SIG-M5 treated with dmso at 0.1 percent for 504 hours (cell line): Measurements from ENCODE around the gene FEV.
"Not testable (repeated sequence)": the region's sequence is repeated elsewhere in the genome, so short reads cannot be mapped to it uniquely, and the experiment has no call there.

Source experiments
- DNase-seq: peaks from one replicate; lab custom pipeline; 2025; ENCODE audit not compliant: unreplicated experiment; lab: John Stamatoyannopoulos, UW

Gene FEV

GRCh38 chr2:218946621-218947020 is 38.4 kb downstream of the FEV start:
- no peak for DNase-seq

DNA sequence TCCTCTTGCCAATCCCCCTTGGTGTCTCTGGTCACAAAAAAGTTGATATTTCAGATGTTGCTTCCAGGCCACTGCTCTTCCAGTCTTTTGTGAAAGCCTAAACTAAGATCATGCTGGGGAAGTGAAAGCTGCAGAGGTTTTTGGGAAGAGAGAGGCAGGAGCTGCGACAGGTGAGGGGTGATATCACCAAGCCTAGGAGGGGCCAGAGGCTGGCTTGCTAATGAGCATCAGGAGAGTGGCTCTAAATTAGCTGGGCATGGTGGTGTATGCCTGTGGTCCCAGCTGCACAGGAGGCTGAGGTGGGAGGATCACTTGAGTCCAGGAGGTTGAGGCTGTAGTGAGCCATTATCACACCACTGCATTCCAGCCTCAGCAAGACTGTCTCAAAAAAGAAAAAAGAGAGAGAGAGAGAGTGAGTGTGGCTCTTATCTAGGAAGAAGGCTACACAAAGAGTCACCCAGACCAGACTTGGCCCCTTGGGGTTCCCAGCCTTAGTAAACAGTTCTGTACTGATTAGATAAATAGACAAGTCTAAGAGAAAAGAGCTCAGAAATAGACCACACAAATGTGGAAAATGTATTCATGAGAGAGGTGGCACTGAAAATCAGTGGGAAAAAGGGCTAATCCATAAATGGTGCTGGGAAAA is 40.1 kb downstream of the FEV start:
- no peak for DNase-seq

DNA sequence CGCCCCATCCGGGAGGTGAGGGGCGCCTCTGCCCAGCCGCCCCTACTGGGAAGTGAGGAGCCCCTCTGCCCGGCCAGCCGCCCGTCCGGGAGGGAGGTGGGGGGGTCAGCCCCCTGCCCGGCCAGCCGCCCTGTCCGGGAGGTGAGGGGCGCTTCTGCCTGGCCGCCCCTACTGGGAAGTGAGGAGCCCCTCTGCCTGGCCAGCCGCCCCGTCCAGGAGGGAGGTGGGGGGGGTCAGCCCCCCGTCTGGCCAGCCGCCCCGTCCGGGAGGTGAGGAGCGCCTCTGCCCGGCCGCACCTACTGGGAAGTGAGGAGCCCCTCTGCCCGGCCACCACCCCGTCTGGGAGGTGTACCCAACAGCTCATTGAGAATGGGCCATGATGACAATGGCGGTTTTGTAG is 53.2 kb downstream of the FEV start:
- not testable (repeated sequence) for DNase-seq
